Muscle of leg (tissue), 11 donors: ENCODE data around the gene ZNF277. TPM values are rescaled to one million over a fixed set of nuclear protein-coding genes. Genes with fewer than 3 reads are reported as not detected.
"Not testable (repeated sequence)": the region's sequence is repeated elsewhere in the genome, so short reads cannot be mapped to it uniquely, and the experiment has no call there.

Source experiments
- DNase-seq: peaks from one replicate; pipeline ENCODE4 v3.0.0; 2013
- H3K27ac ChIP-seq: one replicate; pipeline ENCODE4 v1.5.1; 2013; ENCODE audit warnings: mild to moderate bottlenecking, low read length, control low read depth
- H3K27me3 ChIP-seq: one replicate; pipeline ENCODE4 v1.6.1; 2013; ENCODE audit warnings: low read length; ENCODE audit not compliant: control insufficient read depth, insufficient read depth
- H3K36me3 ChIP-seq: one replicate; pipeline ENCODE4 v1.6.1; 2013; ENCODE audit warnings: low read length; ENCODE audit not compliant: control insufficient read depth, insufficient read depth
- H3K4me1 ChIP-seq: one replicate; pipeline ENCODE4 v1.6.1; 2013; ENCODE audit warnings: low read length; ENCODE audit not compliant: control insufficient read depth, insufficient read depth
- H3K4me3 ChIP-seq: one replicate; pipeline ENCODE4 v1.5.1; 2013; ENCODE audit warnings: low read length, control low read depth
- H3K9me3 ChIP-seq: replicated peaks from 2 replicates; pipeline ENCODE4 v1.6.1; 2013; ENCODE audit warnings: low read depth, low read length; ENCODE audit not compliant: control insufficient read depth
- WGBS: methylation state at CpG from one replicate; pipeline ENCODE4 v1.1.5; 2013; ENCODE audit warnings: missing lambda C conversion rate; ENCODE audit not compliant: insufficient coverage; 5-methylcytosine and 5-hydroxymethylcytosine counted together
- polyA plus RNA-seq, 8 donors: library from polyadenylated mRNA; unstranded; fragments of 120-200 nt; gene quantifications; one replicate each; pipeline versions ENCODE4 v1.2.1 to v1.2.3, GENCODE V29; 2013; ENCODE audit warnings: inconsistent platforms in 1 of 8, low replicate concordance in 1 of 8; ENCODE audit not compliant: insufficient read length in 8 of 8, insufficient read depth in 1 of 8
- total RNA-seq: library from RNA; stranded (reverse); fragments of 120-200 nt; gene quantifications from one replicate; pipeline ENCODE4 v1.2.4, GENCODE V29; 2013

The ZNF277 gene
- total and polyA plus RNA-seq, 9 donors = 17.7 to 29.8 (median 23.5) TPM

GRCh38 chr7:112248598-112248997 lies 42.1 kb downstream of the ZNF277 start:
- H3K36me3 ChIP-seq = no peaks in the 10 kb centered on the region
- no peak for DNase-seq
- no peaks in the 10 kb centered on the region for H3K27me3 ChIP-seq
- no peaks in the 10 kb centered on the region for H3K4me1 ChIP-seq
- H3K27ac ChIP-seq = no peak overlapping the region
- WGBS = no CpG with 5 or more reads among the region's 2 CpGs
- H3K4me3 ChIP-seq = no peak overlapping the region
- H3K9me3 ChIP-seq = no peaks in the 10 kb centered on the region

- DNase-seq, H3K9me3 ChIP-seq, H3K27ac ChIP-seq, H3K36me3 ChIP-seq, H3K27me3 ChIP-seq, H3K4me3 ChIP-seq, H3K4me1 ChIP-seq: not testable (repeated sequence)
- 63% methylated on average over 4 of the region's 13 CpGs for WGBS
These were observed 43.5 kb downstream of the ZNF277 start for GRCh38 chr7:112249967-112250366.

- no peaks in the 10 kb centered on the region for H3K9me3 ChIP-seq
- H3K27ac ChIP-seq = no peak overlapping the region
- no peaks in the 10 kb centered on the region for H3K36me3 ChIP-seq
- no peak for DNase-seq
- no peak overlapping the region for H3K4me3 ChIP-seq
- WGBS = no CpG with 5 or more reads among the region's 3 CpGs
- no peaks in the 10 kb centered on the region for H3K27me3 ChIP-seq
- no peaks in the 10 kb centered on the region for H3K4me1 ChIP-seq
These were observed 45.6 kb downstream of the ZNF277 start for GRCh38 chr7:112252141-112252540.

- Histone ChIP-seq H3K27me3 (no peaks in the 10 kb centered on the region), H3K4me3 (no peak overlapping the region), H3K4me1 (no peaks in the 10 kb centered on the region), H3K36me3 (no peaks in the 10 kb centered on the region), H3K27ac (no peak overlapping the region), H3K9me3 (no peaks in the 10 kb centered on the region)
- WGBS = 74% methylated on average over 2 of the region's 3 CpGs
- no peak for DNase-seq
These were observed 46.2 kb downstream of the ZNF277 start for GRCh38 chr7:112252691-112253090.

- Histone ChIP-seq H3K36me3 (no peaks in the 10 kb centered on the region), H3K4me1 (no peaks in the 10 kb centered on the region), H3K27me3 (no peaks in the 10 kb centered on the region), H3K27ac (no peak overlapping the region), H3K9me3 (no peaks in the 10 kb centered on the region), H3K4me3 (no peak overlapping the region)
- WGBS = 40% methylated on average over 1 of the region's 1 CpG
- no peak for DNase-seq
These were observed 47.7 kb downstream of the ZNF277 start for GRCh38 chr7:112254156-112254555.

GRCh38 chr7:112254709-112255387 lies 48.4 kb downstream of the ZNF277 start:
- DNase-seq = no peak
- H3K9me3 ChIP-seq = no peaks in the 10 kb centered on the region
- no peaks in the 10 kb centered on the region for H3K4me1 ChIP-seq
- 89% methylated on average over 4 of the region's 6 CpGs for WGBS
- no peak overlapping the region for H3K4me3 ChIP-seq
- no peaks in the 10 kb centered on the region for H3K27me3 ChIP-seq
- no peak overlapping the region for H3K27ac ChIP-seq
- H3K36me3 ChIP-seq = no peaks in the 10 kb centered on the region

GRCh38 chr7:112255388-112255720 lies 48.9 kb downstream of the ZNF277 start:
- Histone ChIP-seq H3K4me3 (no peak overlapping the region), H3K27me3 (no peaks in the 10 kb centered on the region), H3K27ac (no peak overlapping the region), H3K36me3 (no peaks in the 10 kb centered on the region), H3K4me1 (no peaks in the 10 kb centered on the region), H3K9me3 (no peaks in the 10 kb centered on the region)
- DNase-seq = no peak

- WGBS = no CpG with 5 or more reads among the region's 2 CpGs
- H3K36me3 ChIP-seq = no peaks in the 10 kb centered on the region
- H3K27ac ChIP-seq = no peak overlapping the region
- H3K27me3 ChIP-seq = no peaks in the 10 kb centered on the region
- DNase-seq = no peak
- no peaks in the 10 kb centered on the region for H3K9me3 ChIP-seq
- H3K4me3 ChIP-seq = no peak overlapping the region
- H3K4me1 ChIP-seq = no peaks in the 10 kb centered on the region
These were observed 50.6 kb downstream of the ZNF277 start for GRCh38 chr7:112257073-112257472.

- Histone ChIP-seq H3K27me3 (no peaks in the 10 kb centered on the region), H3K36me3 (no peaks in the 10 kb centered on the region), H3K27ac (no peak overlapping the region), H3K4me3 (no peak overlapping the region), H3K4me1 (no peaks in the 10 kb centered on the region), H3K9me3 (no peaks in the 10 kb centered on the region)
- no peak for DNase-seq
- WGBS = no CpG with 5 or more reads among the region's 2 CpGs
These were observed 54.4 kb downstream of the ZNF277 start for GRCh38 chr7:112260911-112261310.

- H3K9me3 ChIP-seq = no peaks in the 10 kb centered on the region
- no peak overlapping the region for H3K27ac ChIP-seq
- WGBS = no CpG with 5 or more reads among the region's 3 CpGs
- no peaks in the 10 kb centered on the region for H3K4me1 ChIP-seq
- no peak overlapping the region for H3K4me3 ChIP-seq
- H3K27me3 ChIP-seq = no peaks in the 10 kb centered on the region
- H3K36me3 ChIP-seq = no peaks in the 10 kb centered on the region
- no peak for DNase-seq
These were observed 55.5 kb downstream of the ZNF277 start for GRCh38 chr7:112262036-112262435.

GRCh38 chr7:112262855-112263487 lies 56.5 kb downstream of the ZNF277 start:
- WGBS = 88% methylated on average over 1 of the region's 2 CpGs
- DNase-seq = no peak

More at GRCh38 chr7:112262855-112263487, 56.5 kb downstream of the ZNF277 start:
- H3K4me3 ChIP-seq = no peak overlapping the region
- H3K36me3 ChIP-seq = no peaks in the 10 kb centered on the region
- no peaks in the 10 kb centered on the region for H3K9me3 ChIP-seq
- no peak overlapping the region for H3K27ac ChIP-seq
- no peaks in the 10 kb centered on the region for H3K27me3 ChIP-seq
- no peaks in the 10 kb centered on the region for H3K4me1 ChIP-seq
